ENCODE measurements around the gene ZNF579. TPM values are rescaled to one million over a fixed set of nuclear protein-coding genes. Genes with fewer than 3 reads are reported as not detected.

The ZNF579 gene
- total and polyA plus RNA-seq, 2 of the 13 experiments (the other 11 are each of a cell fraction or from before 2014, with no cell fraction given), result 2.1 to 2.9 TPM

GRCh38 chr19:55606471-55606787 is 25.8 kb upstream of the ZNF579 start (continued):
- TF ChIP-seq ZNF362 (CRISPR knock-in tag; IDR thresholded peaks at IDR 0.05; ENCODE audit: borderline replicate concordance) (no peak), ZBTB40 (IDR thresholded peaks at IDR 0.05) (no peak), ZBTB40 (CRISPR knock-in tag; IDR thresholded peaks at IDR 0.05) (no peak), ZNF720 (CRISPR knock-in tag; IDR thresholded peaks at IDR 0.05) (0 out of 2 replicates have a peak, but pooled peaks have one; percentile 41), ZNF17 (CRISPR knock-in tag; IDR thresholded peaks at IDR 0.05) (no peak), CBX5 (CRISPR knock-in tag; IDR thresholded peaks at IDR 0.05; ENCODE audit: borderline replicate concordance) (0 out of 2 replicates have a peak, but pooled peaks have one; percentile 11), XBP1 (CRISPR knock-in tag; IDR thresholded peaks at IDR 0.05) (no peak), MXI1 (IDR thresholded peaks at IDR 0.05; ENCODE audit: borderline replicate concordance, low read depth, low read length) (no peak), ZNF761 (CRISPR knock-in tag; conservative IDR thresholded peaks at IDR 0.05) (no peak), RAD51 (IDR thresholded peaks at IDR 0.05; ENCODE audit: borderline replicate concordance) (no peak), TRAFD1 (CRISPR knock-in tag; IDR thresholded peaks at IDR 0.05; ENCODE audit: borderline replicate concordance) (0 out of 2 replicates have a peak, but pooled peaks have one; percentile 34), CC2D1A (CRISPR knock-in tag; IDR thresholded peaks at IDR 0.05) (no peak), ZBTB20 (CRISPR knock-in tag; IDR thresholded peaks at IDR 0.05; ENCODE audit: borderline replicate concordance, low read depth) (no peak), DZIP1 (CRISPR knock-in tag; IDR thresholded peaks at IDR 0.05) (no peak), FOXP1 (IDR thresholded peaks at IDR 0.05) (no peak), FOXP1 (CRISPR knock-in tag; IDR thresholded peaks at IDR 0.05) (no peak)
